Body of pancreas (tissue), 4 donors: ENCODE data around the gene PHGDH.

ENCODE experiments used
- CTCF ChIP-seq, 7 experiments: fragments of 450-650 bp in 4 of 7; fragments of 200-600 bp in 3 of 7; sonication (generic) in 3 of 7; IDR thresholded peaks; one replicate each; pipeline ENCODE4 v1.5.1; 2016 to 2019; ENCODE audit warnings: antibody characterized with exemption in 7 of 7
- POLR2A ChIP-seq, 3 donors: fragments of 450-650 bp; IDR thresholded peaks; one replicate each; pipeline ENCODE4 v1.6.1; 2016; ENCODE audit warnings: antibody characterized with exemption in 3 of 3, mild to moderate bottlenecking in 2 of 3

- TF ChIP-seq POLR2A (IDR thresholded peaks at IDR 0.05) (no peak), CTCF (IDR thresholded peaks at IDR 0.05) (no peak)
These were observed 10.1 kb upstream of the PHGDH start for GRCh38 chr1:119701659-119702058.
